ENCODE data around the gene GABARAP. TPM values are rescaled to one million over a fixed set of nuclear protein-coding genes. Genes with fewer than 3 reads are reported as not detected.
A peak's percentile ranks its signal among the peaks of the same experiment; 100 is the strongest.

The GABARAP gene
- total RNA-seq, 6 donors from 2014 or later: 381 to 631 (median 601) TPM

DNA sequence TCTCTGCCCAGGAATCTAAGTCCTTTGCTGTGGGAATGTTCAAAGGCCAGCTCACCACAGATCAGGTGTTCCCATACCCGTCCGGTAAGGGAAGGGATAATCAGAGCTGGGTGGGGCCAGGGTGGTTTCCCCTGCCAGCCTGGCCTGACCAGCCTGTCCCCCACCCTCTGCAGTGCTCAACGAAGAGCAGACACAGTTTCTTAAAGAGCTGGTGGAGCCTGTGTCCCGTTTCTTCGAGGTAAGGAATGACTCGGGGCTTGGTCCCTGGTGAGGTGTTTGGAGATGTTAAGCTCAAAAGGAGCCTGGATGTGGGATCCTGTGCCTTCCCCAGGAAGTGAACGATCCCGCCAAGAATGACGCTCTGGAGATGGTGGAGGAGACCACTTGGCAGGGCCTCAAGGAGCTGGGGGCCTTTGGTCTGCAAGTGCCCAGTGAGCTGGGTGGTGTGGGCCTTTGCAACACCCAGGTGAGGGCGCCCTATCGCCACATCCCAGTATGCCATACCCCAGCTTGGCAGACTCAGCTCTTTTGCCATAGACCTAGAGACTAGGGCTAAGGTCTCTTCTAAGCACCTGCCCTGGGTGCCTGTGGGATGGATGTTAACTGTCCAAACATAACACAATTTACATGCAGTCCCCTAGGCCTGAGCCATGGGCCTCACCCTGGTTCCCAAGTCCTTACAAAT is 21.5 kb downstream of the GABARAP start:
- 16 to 28% methylated on average over 6 to 11 of the region's 11 CpGs for WGBS, 2 donors
- peak in 1 of 2 donors; percentile 79 for DNase-seq
- H3K36me3 ChIP-seq: peaks cover 11 to 48% (median 44%) of the 10 kb centered on the region in 4 donors
- H3K4me3 ChIP-seq: peak overlapping the region; percentile 93 to 100 (median 97)
- H3K27ac ChIP-seq: peak overlapping the region; percentile 95 to 100 (median 97)
- no peaks in the 10 kb centered on the region for H3K9me3 ChIP-seq
- peak in 1 of 2 donors; percentile 57 for ATAC-seq (ENCODE audit: low FRiP score in 2 of 2)
- no peaks in the 10 kb centered on the region for H3K27me3 ChIP-seq
- H3K4me1 ChIP-seq: peaks cover 44 to 60% (median 48%) of the 10 kb centered on the region in 4 donors
- TF ChIP-seq, protein P1, sequence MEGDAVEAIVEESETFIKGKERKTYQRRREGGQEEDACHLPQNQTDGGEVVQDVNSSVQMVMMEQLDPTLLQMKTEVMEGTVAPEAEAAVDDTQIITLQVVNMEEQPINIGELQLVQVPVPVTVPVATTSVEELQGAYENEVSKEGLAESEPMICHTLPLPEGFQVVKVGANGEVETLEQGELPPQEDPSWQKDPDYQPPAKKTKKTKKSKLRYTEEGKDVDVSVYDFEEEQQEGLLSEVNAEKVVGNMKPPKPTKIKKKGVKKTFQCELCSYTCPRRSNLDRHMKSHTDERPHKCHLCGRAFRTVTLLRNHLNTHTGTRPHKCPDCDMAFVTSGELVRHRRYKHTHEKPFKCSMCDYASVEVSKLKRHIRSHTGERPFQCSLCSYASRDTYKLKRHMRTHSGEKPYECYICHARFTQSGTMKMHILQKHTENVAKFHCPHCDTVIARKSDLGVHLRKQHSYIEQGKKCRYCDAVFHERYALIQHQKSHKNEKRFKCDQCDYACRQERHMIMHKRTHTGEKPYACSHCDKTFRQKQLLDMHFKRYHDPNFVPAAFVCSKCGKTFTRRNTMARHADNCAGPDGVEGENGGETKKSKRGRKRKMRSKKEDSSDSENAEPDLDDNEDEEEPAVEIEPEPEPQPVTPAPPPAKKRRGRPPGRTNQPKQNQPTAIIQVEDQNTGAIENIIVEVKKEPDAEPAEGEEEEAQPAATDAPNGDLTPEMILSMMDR (IDR thresholded peaks at IDR 0.05): peak; percentile 14 to 63 (median 34)
- TF ChIP-seq EP300 (IDR thresholded peaks at IDR 0.05) (peak in 1 of 4 donors; percentile 44), POLR2A (IDR thresholded peaks at IDR 0.05) (no peak)

DNA sequence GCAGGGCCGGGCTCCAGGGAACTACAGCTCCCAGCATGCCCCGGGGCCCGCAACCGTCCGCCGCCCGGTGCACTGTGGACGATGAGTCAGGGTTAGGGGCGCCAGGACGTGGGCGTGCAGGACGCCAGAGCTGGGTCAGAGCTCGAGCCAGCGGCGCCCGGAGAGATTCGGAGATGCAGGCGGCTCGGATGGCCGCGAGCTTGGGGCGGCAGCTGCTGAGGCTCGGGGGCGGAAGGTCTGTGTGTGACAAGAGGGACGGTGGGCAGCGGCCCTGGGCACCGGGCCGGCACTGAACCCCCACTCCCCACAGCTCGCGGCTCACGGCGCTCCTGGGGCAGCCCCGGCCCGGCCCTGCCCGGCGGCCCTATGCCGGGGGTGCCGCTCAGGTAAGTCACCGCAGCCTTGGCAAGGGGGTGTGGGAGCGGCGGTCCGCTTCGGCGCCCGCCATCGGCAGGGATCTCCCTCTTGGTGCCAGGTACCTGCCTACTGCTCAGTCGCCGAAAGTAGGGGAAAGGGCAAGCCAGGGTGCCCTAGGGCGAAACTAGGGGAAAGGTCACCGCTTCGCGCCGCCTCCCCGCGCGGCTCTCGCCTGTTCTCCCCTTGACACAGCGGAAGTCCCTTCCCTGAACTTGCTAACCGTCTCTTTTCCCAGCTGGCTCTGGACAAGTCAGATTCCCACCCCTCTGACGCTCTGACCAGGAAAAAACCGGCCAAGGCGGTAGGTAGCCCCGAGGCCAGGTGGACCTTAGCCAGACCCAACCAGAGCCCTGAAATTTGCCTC is 22.2 kb downstream of the GABARAP start, which contains the start of the genes ACADVL and DLG4:
Gene ACADVL, plus strand, starts transcription at position 127 of the 781 bp plus-strand sequence. Its CDS starts 47 bp downstream, at position 174.
Gene DLG4, minus strand, starts transcription at position 25 of the 781 bp plus-strand sequence.
- WGBS, 2 donors: 0% methylated on average over 9 to 26 of the region's 63 CpGs
- DNase-seq: peak; percentile 96
- H3K9me3 ChIP-seq: no peaks in the 10 kb centered on the region
- H3K27ac ChIP-seq: peak within 1 kb of the TSS; percentile 95 to 100 (median 97)
- ATAC-seq (ENCODE audit: low FRiP score in 2 of 2): peak; percentile 89 to 95
- H3K4me1 ChIP-seq: peaks cover 51 to 67% (median 55%) of the 10 kb centered on the region in 4 donors
- TF ChIP-seq POLR2A (IDR thresholded peaks at IDR 0.05): peak in 3 of 4 donors; percentile 70 to 95 (median 79)
- TF ChIP-seq POLR2AphosphoS5 (IDR thresholded peaks at IDR 0.05): peak; percentile 91 to 97
- TF ChIP-seq, protein P1 (IDR thresholded peaks at IDR 0.05): no peak
- peak in 1 of 4 donors; percentile 38 for TF ChIP-seq EP300 (IDR thresholded peaks at IDR 0.05)
- no peaks in the 10 kb centered on the region for H3K27me3 ChIP-seq
- peak within 1 kb of the TSS; percentile 93 to 100 (median 97) for H3K4me3 ChIP-seq
- peaks cover 8 to 41% (median 36%) of the 10 kb centered on the region in 4 donors for H3K36me3 ChIP-seq

DNA sequence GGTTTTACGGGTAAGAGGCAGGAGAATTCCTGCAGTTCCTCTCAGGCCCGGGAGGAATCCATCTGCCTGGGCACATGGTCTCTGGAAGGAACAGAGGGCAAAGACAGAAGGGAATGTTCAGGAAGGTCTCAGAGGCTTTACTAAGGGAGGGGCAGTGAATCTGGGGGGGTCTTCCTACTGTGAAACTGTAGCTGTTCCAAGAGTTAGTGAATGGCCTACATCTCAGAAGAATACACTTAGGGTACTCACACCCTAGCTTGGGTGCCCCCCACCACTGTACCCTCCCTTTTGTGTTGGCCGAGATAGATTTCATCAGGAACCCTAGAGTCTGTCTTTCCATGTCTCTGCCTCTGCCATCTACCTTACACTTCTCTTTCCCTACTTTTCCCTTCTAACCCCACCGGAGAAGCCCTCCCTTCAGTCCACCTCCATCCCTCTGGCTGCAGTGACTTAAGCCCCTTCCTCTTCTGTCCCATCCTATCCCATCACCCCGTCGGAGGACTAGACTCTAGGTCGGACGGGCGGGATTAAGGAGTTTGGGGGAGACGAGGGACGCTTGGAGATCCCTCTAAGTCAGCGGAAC is 22.9 kb downstream of the GABARAP start:
- Histone ChIP-seq H3K4me1 (peaks cover 51 to 74% (median 61%) of the 10 kb centered on the region in 4 donors), H3K27me3 (no peaks in the 10 kb centered on the region), H3K4me3 (peak overlapping the region in 3 of 4 donors; percentile 93 to 98 (median 96)), H3K9me3 (no peaks in the 10 kb centered on the region), H3K36me3 (peaks cover 8 to 34% (median 29%) of the 10 kb centered on the region in 4 donors), H3K27ac (peak overlapping the region; percentile 95 to 100 (median 97))
- no peak for TF ChIP-seq POLR2A (IDR thresholded peaks at IDR 0.05)
- no peak for TF ChIP-seq EP300 (IDR thresholded peaks at IDR 0.05)
- no peak for TF ChIP-seq POLR2AphosphoS5 (IDR thresholded peaks at IDR 0.05)
- TF ChIP-seq, protein P1 (IDR thresholded peaks at IDR 0.05): no peak
- DNase-seq (no peak), ATAC-seq (ENCODE audit: low FRiP score in 2 of 2) (no peak)
- WGBS, 2 donors: 21 to 23% methylated on average over 9 to 12 of the region's 12 CpGs

DNA sequence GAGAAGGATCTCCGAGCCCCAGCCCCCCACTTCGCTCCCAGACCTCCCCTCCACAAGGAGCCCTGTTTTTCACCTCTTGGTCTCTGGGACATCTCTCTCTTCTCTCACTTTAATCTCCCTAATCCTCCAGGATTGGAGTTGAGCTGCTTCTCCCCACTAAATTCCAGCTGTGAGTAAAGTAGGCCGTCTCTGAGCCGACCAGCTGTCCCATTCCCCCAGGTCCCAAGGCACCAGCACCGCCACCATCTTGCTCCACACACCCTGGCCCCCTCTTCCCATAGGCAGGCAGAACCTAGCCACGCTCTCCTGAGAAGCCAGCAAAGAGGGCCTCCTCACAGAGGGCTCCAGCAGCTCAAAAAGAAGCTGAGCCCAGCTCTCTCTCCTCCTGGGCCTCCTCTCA is 23.5 kb downstream of the GABARAP start:
- DNase-seq (no peak), ATAC-seq (ENCODE audit: low FRiP score in 2 of 2) (no peak)
- peak overlapping the region in 2 of 4 donors; percentile 99 to 100 for H3K27ac ChIP-seq
- H3K4me1 ChIP-seq: peaks cover 55 to 79% (median 65%) of the 10 kb centered on the region in 4 donors
- 76 to 91% methylated on average over 6 of the region's 6 CpGs for WGBS, 2 donors
- no peak for TF ChIP-seq EP300 (IDR thresholded peaks at IDR 0.05)
- TF ChIP-seq POLR2AphosphoS5 (IDR thresholded peaks at IDR 0.05): no peak
- no peak for TF ChIP-seq POLR2A (IDR thresholded peaks at IDR 0.05)
- TF ChIP-seq, protein P1 (IDR thresholded peaks at IDR 0.05): no peak
- peaks cover 3 to 28% (median 24%) of the 10 kb centered on the region in 4 donors for H3K36me3 ChIP-seq
- no peaks in the 10 kb centered on the region for H3K9me3 ChIP-seq
- H3K27me3 ChIP-seq: no peaks in the 10 kb centered on the region
- no peak overlapping the region for H3K4me3 ChIP-seq

All from upper lobe of left lung (tissue), 6 donors.